PC-3 (cell line): ENCODE results near the gene CSNK1G1.

Experiments
- CTCF ChIP-seq: fragments of 300-600 bp; sonication (generic); conservative IDR thresholded peaks from 2 replicates; pipeline ENCODE4 v1.5.1; 2017; ENCODE audit warnings: antibody characterized with exemption, low read depth, mild to moderate bottlenecking, low read length
- EZH2 ChIP-seq: fragments of 300-600 bp; sonication (generic); IDR thresholded peaks from one replicate; pipeline ENCODE4 v1.6.1; 2017; ENCODE audit warnings: antibody characterized with exemption, mild to moderate bottlenecking, low read length; ENCODE audit not compliant: unreplicated experiment
- EZH2phosphoT487 ChIP-seq: fragments of 300-600 bp; sonication (generic); IDR thresholded peaks from 2 replicates; pipeline ENCODE4 v1.6.1; 2018; ENCODE audit warnings: mild to moderate bottlenecking, antibody characterized with exemption, low read length, borderline replicate concordance

DNA sequence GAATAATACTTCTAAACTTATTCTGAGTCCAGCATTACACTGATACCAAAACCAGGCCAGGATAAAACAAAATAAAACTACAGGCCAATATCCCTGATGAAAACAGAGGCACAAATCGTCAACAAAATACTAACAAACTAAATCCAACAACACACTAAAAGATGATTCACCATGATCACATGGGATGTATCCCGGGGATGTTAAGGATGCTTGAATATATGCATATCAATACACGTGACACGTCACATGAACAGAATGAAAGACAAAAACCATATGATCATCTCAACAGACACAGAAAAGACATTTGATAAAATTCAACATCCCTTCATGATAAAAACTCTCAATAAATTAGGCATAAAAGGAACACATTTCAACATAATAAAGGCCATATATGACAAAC is 91.5 kb downstream of the CSNK1G1 start:
- TF ChIP-seq EZH2phosphoT487 (no peak), CTCF (no peak), EZH2 (no peak)
